ENCODE data around the gene TECTB. TPM values are rescaled to one million over a fixed set of nuclear protein-coding genes. Genes with fewer than 3 reads are reported as not detected.
A peak's percentile ranks its signal among the peaks of the same experiment; 100 is the strongest.

TECTB gene
- not detected for total RNA-seq
- not detected for polyA plus RNA-seq

DNA sequence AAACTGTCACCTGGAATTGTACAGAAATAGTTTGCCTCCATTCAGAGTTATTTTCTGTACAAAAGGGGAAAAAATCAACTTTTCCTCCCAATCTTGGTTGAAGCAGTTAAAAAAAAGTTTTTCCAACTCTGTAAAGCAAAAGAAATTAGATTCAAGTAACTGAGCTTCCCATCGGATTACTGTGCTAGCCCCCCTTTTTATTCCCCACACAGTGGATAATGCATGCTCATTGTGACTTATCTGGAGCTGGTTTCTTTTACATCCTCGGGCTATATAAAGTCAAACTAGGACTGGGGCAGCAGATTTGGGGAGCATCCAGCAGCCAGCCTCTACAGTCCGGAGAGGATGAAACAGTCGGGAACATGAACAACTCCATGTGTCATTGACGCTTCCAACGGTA, at the start of gene TECTB:
Gene TECTB (plus strand): TSS at position 301 of the 400 bp plus-strand sequence. CDS start 335 bp downstream, outside the sequence.
- H3K27me3 Mint-ChIP-seq = peaks cover 20 to 50% of the 10 kb centered on the region in 2 donors

DNA sequence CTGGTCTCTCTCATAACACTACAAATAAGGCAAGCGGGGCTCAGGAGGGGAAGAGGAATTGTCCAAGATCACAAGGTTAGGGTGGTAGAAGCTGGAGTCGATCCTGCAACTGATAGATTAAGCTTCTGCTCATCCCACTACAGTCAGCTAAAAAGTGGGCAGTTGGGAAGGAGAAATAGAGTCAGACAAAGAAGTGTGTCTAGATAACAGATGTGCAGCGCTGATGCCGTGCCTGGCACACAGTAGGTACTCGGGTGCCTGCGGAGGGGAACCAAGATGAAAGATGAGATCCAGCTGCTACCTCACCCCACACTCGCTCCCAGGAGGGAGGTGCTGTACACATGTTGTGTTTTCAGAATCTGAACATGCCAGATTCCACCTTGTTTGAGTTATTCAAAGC, 48.1 kb upstream of the TECTB start:
- ChIA-PET POLR2A (no interaction called here), CTCF (no interaction called here)
- no peak for DNase-seq
- no peaks in the 10 kb centered on the region for H3K4me1 ChIP-seq (ENCODE audit: insufficient read depth, low read length)
- H3K4me1 Mint-ChIP-seq = no peaks in the 10 kb centered on the region
- H3K36me3 ChIP-seq (ENCODE audit: insufficient read depth, low read length) = no peaks in the 10 kb centered on the region
- H3K9me3 ChIP-seq (ENCODE audit: low read length) = no peaks in the 10 kb centered on the region
- no peak overlapping the region for H3K4me3 ChIP-seq (ENCODE audit: low read length)
- H3K36me3 Mint-ChIP-seq = no peaks in the 10 kb centered on the region
- no peak overlapping the region for H3K27ac Mint-ChIP-seq
- H3K27me3 Mint-ChIP-seq = peaks cover 12 to 16% of the 10 kb centered on the region in 2 donors
- H3K27ac ChIP-seq (ENCODE audit: low read depth, low read length) = no peak overlapping the region
- H3K4me3 Mint-ChIP-seq = no peak overlapping the region
- peaks cover 3 to 15% (median 4%) of the 10 kb centered on the region in 5 donors for H3K9me3 Mint-ChIP-seq
- no peaks in the 10 kb centered on the region for H3K27me3 ChIP-seq (ENCODE audit: insufficient read depth, low read length, poor library complexity, severe bottlenecking)

More for the DNA sequence above, at the start of gene TECTB:
- Histone ChIP-seq H3K4me3 (ENCODE audit: low read length) (no peak within 1 kb of the TSS), H3K4me1 (ENCODE audit: insufficient read depth, low read length) (no peaks in the 10 kb centered on the region), H3K9me3 (ENCODE audit: low read length) (no peaks in the 10 kb centered on the region), H3K27ac (ENCODE audit: low read depth, low read length) (no peak within 1 kb of the TSS), H3K27me3 (ENCODE audit: insufficient read depth, low read length, poor library complexity, severe bottlenecking) (no peaks in the 10 kb centered on the region), H3K36me3 (ENCODE audit: insufficient read depth, low read length) (no peaks in the 10 kb centered on the region)
- H3K36me3 Mint-ChIP-seq = no peaks in the 10 kb centered on the region
- H3K27ac Mint-ChIP-seq = peak within 1 kb of the TSS in 1 of 8 donors; percentile 41
- ChIA-PET CTCF (no interaction called here), POLR2A (no interaction called here)
- H3K9me3 Mint-ChIP-seq = no peaks in the 10 kb centered on the region
- DNase-seq = no peak
- H3K4me1 Mint-ChIP-seq = no peaks in the 10 kb centered on the region
- H3K4me3 Mint-ChIP-seq = no peak within 1 kb of the TSS

GRCh38 chr10:112235920-112236319, 47.3 kb upstream of the TECTB start:
- Mint-ChIP-seq H3K36me3 (peaks cover 0 to under 1% (median 0%) of the 10 kb centered on the region in 3 donors), H3K9me3 (peaks cover 5 to 16% (median 6%) of the 10 kb centered on the region in 5 donors), H3K27ac (no peak overlapping the region), H3K4me1 (no peaks in the 10 kb centered on the region), H3K4me3 (no peak overlapping the region), H3K27me3 (peaks cover 13 to 16% of the 10 kb centered on the region in 2 donors)
- no peaks in the 10 kb centered on the region for H3K9me3 ChIP-seq (ENCODE audit: low read length)
- DNase-seq = no peak
- H3K4me1 ChIP-seq (ENCODE audit: insufficient read depth, low read length) = no peaks in the 10 kb centered on the region
- no peaks in the 10 kb centered on the region for H3K36me3 ChIP-seq (ENCODE audit: insufficient read depth, low read length)
- CTCF ChIA-PET = no interaction called here
- H3K27ac ChIP-seq (ENCODE audit: low read depth, low read length) = no peak overlapping the region
- no peaks in the 10 kb centered on the region for H3K27me3 ChIP-seq (ENCODE audit: insufficient read depth, low read length, poor library complexity, severe bottlenecking)
- POLR2A ChIA-PET = no interaction called here
- H3K4me3 ChIP-seq (ENCODE audit: low read length) = no peak overlapping the region

DNA sequence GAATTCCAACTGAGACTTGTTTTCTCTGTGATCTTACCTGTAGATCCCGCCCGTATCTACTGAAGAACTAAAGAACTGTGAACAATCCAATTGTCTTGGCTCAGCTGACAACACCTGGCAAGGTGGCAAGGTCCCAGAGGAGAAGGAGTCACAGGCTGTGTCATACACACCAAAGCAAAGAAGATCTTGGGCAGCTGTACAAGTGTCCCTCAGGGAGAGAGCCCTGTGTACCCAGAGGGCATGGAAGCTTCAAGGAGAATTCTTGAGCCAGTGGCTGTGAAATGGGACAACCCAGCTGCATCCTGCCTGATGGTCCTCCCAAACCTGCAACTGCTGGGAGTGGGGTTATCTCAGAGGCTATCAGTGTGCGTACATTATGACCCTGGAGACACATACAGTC, 46.7 kb upstream of the TECTB start:
- POLR2A ChIA-PET = no interaction called here
- no peak overlapping the region for H3K4me3 ChIP-seq (ENCODE audit: low read length)
- CTCF ChIA-PET = interaction anchor here (2.9 kb wide), 1 partner anchor 8 kb away, joined by 8 read pairs; no protein-coding TSS in a partner anchor

GRCh38 chr10:112239347-112239746, 43.9 kb upstream of the TECTB start:
- Mint-ChIP-seq H3K27me3 (peaks cover 12 to 30% of the 10 kb centered on the region in 2 donors), H3K4me3 (no peak overlapping the region), H3K36me3 (peaks cover 0 to 4% (median 0%) of the 10 kb centered on the region in 3 donors), H3K4me1 (no peaks in the 10 kb centered on the region), H3K27ac (no peak overlapping the region), H3K9me3 (peaks cover 12 to 22% (median 13%) of the 10 kb centered on the region in 5 donors)
- no peak overlapping the region for H3K27ac ChIP-seq (ENCODE audit: low read depth, low read length)
- H3K4me1 ChIP-seq (ENCODE audit: insufficient read depth, low read length) = no peaks in the 10 kb centered on the region
- ChIA-PET POLR2A (no interaction called here), CTCF (interaction anchor here (2.9 kb wide), 1 partner anchor 11 kb away, joined by 8 read pairs; no protein-coding TSS in a partner anchor)
- no peaks in the 10 kb centered on the region for H3K36me3 ChIP-seq (ENCODE audit: insufficient read depth, low read length)
- no peaks in the 10 kb centered on the region for H3K27me3 ChIP-seq (ENCODE audit: insufficient read depth, low read length, poor library complexity, severe bottlenecking)
- no peak overlapping the region for H3K4me3 ChIP-seq (ENCODE audit: low read length)
- no peaks in the 10 kb centered on the region for H3K9me3 ChIP-seq (ENCODE audit: low read length)
- DNase-seq = no peak

More for the DNA sequence above, 46.7 kb upstream of the TECTB start:
- Histone ChIP-seq H3K27ac (ENCODE audit: low read depth, low read length) (no peak overlapping the region), H3K27me3 (ENCODE audit: insufficient read depth, low read length, poor library complexity, severe bottlenecking) (no peaks in the 10 kb centered on the region), H3K9me3 (ENCODE audit: low read length) (no peaks in the 10 kb centered on the region), H3K36me3 (ENCODE audit: insufficient read depth, low read length) (no peaks in the 10 kb centered on the region), H3K4me1 (ENCODE audit: insufficient read depth, low read length) (no peaks in the 10 kb centered on the region)
- H3K36me3 Mint-ChIP-seq = peaks cover 0 to 4% (median 0%) of the 10 kb centered on the region in 3 donors
- peaks cover 16% of the 10 kb centered on the region in 2 donors for H3K27me3 Mint-ChIP-seq
- peak overlapping the region in 1 of 8 donors; percentile 0 for H3K27ac Mint-ChIP-seq
- H3K4me1 Mint-ChIP-seq = no peaks in the 10 kb centered on the region
- H3K9me3 Mint-ChIP-seq = peaks cover 10 to 22% (median 12%) of the 10 kb centered on the region in 5 donors
- H3K4me3 Mint-ChIP-seq = no peak overlapping the region
- no peak for DNase-seq

- Histone ChIP-seq H3K27ac (ENCODE audit: low read depth, low read length) (no peak overlapping the region), H3K4me3 (ENCODE audit: low read length) (no peak overlapping the region), H3K9me3 (ENCODE audit: low read length) (no peaks in the 10 kb centered on the region), H3K36me3 (ENCODE audit: insufficient read depth, low read length) (no peaks in the 10 kb centered on the region), H3K4me1 (ENCODE audit: insufficient read depth, low read length) (no peaks in the 10 kb centered on the region), H3K27me3 (ENCODE audit: insufficient read depth, low read length, poor library complexity, severe bottlenecking) (no peaks in the 10 kb centered on the region)
- no peak for DNase-seq
- no peak overlapping the region for H3K4me3 Mint-ChIP-seq
- no peak overlapping the region for H3K27ac Mint-ChIP-seq
- peaks cover 0 to 4% (median 0%) of the 10 kb centered on the region in 3 donors for H3K36me3 Mint-ChIP-seq
- ChIA-PET CTCF (no interaction called here), POLR2A (no interaction called here)
- peaks cover 12 to 22% (median 13%) of the 10 kb centered on the region in 5 donors for H3K9me3 Mint-ChIP-seq
- H3K27me3 Mint-ChIP-seq = peaks cover 8 to 32% of the 10 kb centered on the region in 2 donors
- no peaks in the 10 kb centered on the region for H3K4me1 Mint-ChIP-seq
Measured at GRCh38 chr10:112240441-112240840, 42.8 kb upstream of the TECTB start.

- POLR2A ChIA-PET = no interaction called here
- peaks cover 8 to 38% of the 10 kb centered on the region in 2 donors for H3K27me3 Mint-ChIP-seq
Measured at GRCh38 chr10:112241651-112242341, 41.4 kb upstream of the TECTB start.

GRCh38 chr10:112242769-112243168, 40.4 kb upstream of the TECTB start:
- Histone ChIP-seq H3K9me3 (ENCODE audit: low read length) (no peaks in the 10 kb centered on the region), H3K4me1 (ENCODE audit: insufficient read depth, low read length) (no peaks in the 10 kb centered on the region), H3K27me3 (ENCODE audit: insufficient read depth, low read length, poor library complexity, severe bottlenecking) (no peaks in the 10 kb centered on the region), H3K4me3 (ENCODE audit: low read length) (no peak overlapping the region), H3K36me3 (ENCODE audit: insufficient read depth, low read length) (no peaks in the 10 kb centered on the region), H3K27ac (ENCODE audit: low read depth, low read length) (no peak overlapping the region)
- POLR2A ChIA-PET = no interaction called here
- no peak for DNase-seq
- Mint-ChIP-seq H3K36me3 (peaks cover 0 to 4% (median 0%) of the 10 kb centered on the region in 3 donors), H3K27ac (no peak overlapping the region), H3K9me3 (peaks cover 12 to 22% (median 13%) of the 10 kb centered on the region in 5 donors), H3K27me3 (peaks cover 5 to 38% of the 10 kb centered on the region in 2 donors), H3K4me3 (no peak overlapping the region), H3K4me1 (no peaks in the 10 kb centered on the region)
- CTCF ChIA-PET = no interaction called here

More at GRCh38 chr10:112241651-112242341, 41.4 kb upstream of the TECTB start:
- DNase-seq = no peak
- Histone ChIP-seq H3K36me3 (ENCODE audit: insufficient read depth, low read length) (no peaks in the 10 kb centered on the region), H3K27me3 (ENCODE audit: insufficient read depth, low read length, poor library complexity, severe bottlenecking) (no peaks in the 10 kb centered on the region), H3K27ac (ENCODE audit: low read depth, low read length) (no peak overlapping the region), H3K4me1 (ENCODE audit: insufficient read depth, low read length) (no peaks in the 10 kb centered on the region), H3K9me3 (ENCODE audit: low read length) (no peaks in the 10 kb centered on the region), H3K4me3 (ENCODE audit: low read length) (no peak overlapping the region)
- no peak overlapping the region for H3K27ac Mint-ChIP-seq
- no peaks in the 10 kb centered on the region for H3K4me1 Mint-ChIP-seq
- peaks cover 12 to 22% (median 13%) of the 10 kb centered on the region in 5 donors for H3K9me3 Mint-ChIP-seq
- no peak overlapping the region for H3K4me3 Mint-ChIP-seq
- CTCF ChIA-PET = no interaction called here
- H3K36me3 Mint-ChIP-seq = peaks cover 0 to 4% (median 0%) of the 10 kb centered on the region in 3 donors
